IMR-90 (cell line): ENCODE data around the gene GPA33. TPM values are rescaled to one million over a fixed set of nuclear protein-coding genes. Genes with fewer than 3 reads are reported as not detected.
A peak's percentile ranks its signal among the peaks of the same experiment; 100 is the strongest.

Experiments used
- ATAC-seq: fragments of 200-7000 bp; cut with Tn5 transposase; 2 replicates; pipeline ENCODE4 v1.9.1; 2020; ENCODE audit warnings: low read depth, mild to moderate bottlenecking, moderate library complexity
- BruUV-seq: library from RNA; stranded (reverse); fragments of 400-500 nt; replicated peaks from 2 replicates; lab custom pipeline; 2021; lab: Mats Ljungman, UMichigan
- CTCF ChIA-PET: fragments of 300-600 bp; formaldehyde crosslinking; extraction: SDS; loops from one replicate; lab custom pipeline; 2021; ENCODE audit warnings: antibody characterized with exemption; lab: Yijun Ruan, JAX
- POLR2A ChIA-PET: fragments of 300-600 bp; sonication (Branson Sonifier 250); formaldehyde crosslinking; loops from one replicate; lab custom pipeline; 2022; ENCODE audit warnings: antibody characterized with exemption; ENCODE audit not compliant: unreplicated experiment; lab: Charles Lee
- DNase-seq: peaks from one replicate; pipeline ENCODE4 v3.0.0; 2013
- H2AFZ ChIP-seq: replicated peaks from 2 replicates; pipeline ENCODE3; 2013; ENCODE audit warnings: low read length, mild to moderate bottlenecking; ENCODE audit not compliant: poor library complexity
- H2AK5ac ChIP-seq: 2 replicates; pipeline ENCODE4 v1.6.1; 2013; ENCODE audit warnings: low read depth, low read length, inconsistent platforms
- H2AK9ac ChIP-seq: replicated peaks from 2 replicates; pipeline ENCODE3; 2013; ENCODE audit warnings: mild to moderate bottlenecking, low read depth, low read length, moderate library complexity; ENCODE audit not compliant: poor library complexity
- H2BK120ac ChIP-seq: 2 replicates; pipeline ENCODE4 v1.6.1; 2013; ENCODE audit warnings: low read depth, low read length, inconsistent platforms
- H2BK15ac ChIP-seq: 3 replicates; pipeline ENCODE4 v1.6.1; 2013; ENCODE audit warnings: low read depth, low read length, inconsistent platforms
- H2BK20ac ChIP-seq: 2 replicates; pipeline ENCODE4 v1.6.1; 2013; ENCODE audit warnings: low read depth, mild to moderate bottlenecking, inconsistent platforms, low read length, moderate library complexity
- H2BK5ac ChIP-seq: 2 replicates; pipeline ENCODE4 v1.6.1; 2013; ENCODE audit warnings: mild to moderate bottlenecking, low read depth, low read length, inconsistent platforms; ENCODE audit not compliant: poor library complexity, severe bottlenecking
- H3K14ac ChIP-seq: replicated peaks from 2 replicates; pipeline ENCODE4 v1.6.1; 2013; ENCODE audit warnings: low read depth, low read length, inconsistent platforms
- H3K18ac ChIP-seq: 2 replicates; pipeline ENCODE4 v1.6.1; 2013; ENCODE audit warnings: low read depth, low read length, control low read depth
- H3K23ac ChIP-seq: 2 replicates; pipeline ENCODE4 v1.6.1; 2013; ENCODE audit warnings: low read depth, low read length, inconsistent platforms
- H3K27ac ChIP-seq: 2 replicates; pipeline ENCODE4 v1.5.1; 2013; ENCODE audit warnings: mild to moderate bottlenecking, control low read depth, low read length; ENCODE audit not compliant: insufficient read depth
- H3K27me3 ChIP-seq: 2 replicates; pipeline ENCODE4 v1.6.1; 2013; ENCODE audit warnings: low read length; ENCODE audit not compliant: control insufficient read depth, insufficient read depth
- H3K36me3 ChIP-seq: 2 replicates; pipeline ENCODE4 v1.6.1; 2013; ENCODE audit warnings: low read length, mixed read lengths; ENCODE audit not compliant: control insufficient read depth, insufficient read depth
- H3K4ac ChIP-seq: 2 replicates; pipeline ENCODE4 v1.6.1; 2013; ENCODE audit warnings: low read depth, low read length, inconsistent platforms
- H3K4me1 ChIP-seq: 2 replicates; pipeline ENCODE4 v1.6.1; 2013; ENCODE audit warnings: low read length, mixed read lengths; ENCODE audit not compliant: control insufficient read depth, insufficient read depth
- H3K4me2 ChIP-seq: 2 replicates; pipeline ENCODE4 v1.6.1; 2013; ENCODE audit warnings: low read depth, mild to moderate bottlenecking, control low read depth, low read length, moderate library complexity
- H3K4me3 ChIP-seq: 2 replicates; pipeline ENCODE4 v1.5.1; 2013; ENCODE audit warnings: low read depth, mild to moderate bottlenecking, control low read depth, low read length, moderate library complexity; ENCODE audit not compliant: insufficient read depth
- H3K56ac ChIP-seq: 2 replicates; pipeline ENCODE4 v1.6.1; 2013; ENCODE audit warnings: low read length, inconsistent platforms; ENCODE audit not compliant: insufficient read depth; ENCODE audit errors: extremely low read depth
- H3K79me1 ChIP-seq, 2 experiments: 2 replicates each; pipeline ENCODE4 v1.6.1; 2013; ENCODE audit warnings: low read length in 2 of 2, inconsistent platforms in 1 of 2, low read depth in 1 of 2
- H3K9ac ChIP-seq: 2 replicates; pipeline ENCODE4 v1.6.1; 2013; ENCODE audit warnings: low read depth, low read length, control low read depth
- H3K9me1 ChIP-seq: 2 replicates; pipeline ENCODE4 v1.6.1; 2013; ENCODE audit warnings: low read length, inconsistent platforms; ENCODE audit not compliant: insufficient read depth
- H3K9me3 ChIP-seq: 2 replicates; pipeline ENCODE4 v1.6.1; 2013; ENCODE audit warnings: low read length; ENCODE audit not compliant: control insufficient read depth, insufficient read depth
- H4K20me1 ChIP-seq: 2 replicates; pipeline ENCODE4 v1.6.1; 2013; ENCODE audit warnings: low read length, inconsistent platforms; ENCODE audit not compliant: insufficient read depth
- H4K5ac ChIP-seq: 2 replicates; pipeline ENCODE4 v1.6.1; 2013; ENCODE audit warnings: mild to moderate bottlenecking, low read depth, low read length, control low read depth
- H4K8ac ChIP-seq, 2 experiments: 2 replicates each; pipeline ENCODE4 v1.6.1; 2013; ENCODE audit warnings: low read depth in 2 of 2, low read length in 2 of 2, control low read depth in 1 of 2, inconsistent platforms in 1 of 2
- H4K91ac ChIP-seq: 2 replicates; pipeline ENCODE4 v1.6.1; 2013; ENCODE audit warnings: low read depth, low read length, inconsistent platforms; ENCODE audit not compliant: insufficient read depth
- BHLHE40 ChIP-seq: fragments of 150-350 bp; IDR thresholded peaks from 2 replicates; pipeline ENCODE4 v1.6.1; 2016; ENCODE audit warnings: mild to moderate bottlenecking, low read depth, low read length
- FOS ChIP-seq: fragments of 150-350 bp; IDR thresholded peaks from 2 replicates; pipeline ENCODE4 v1.6.1; 2016; ENCODE audit warnings: low read depth, low read length
- MAFK ChIP-seq: IDR thresholded peaks from 2 replicates; pipeline ENCODE4 v1.6.1; 2012; ENCODE audit warnings: low read depth, low read length, improper control_type of control experiment
- NFE2L2 ChIP-seq: fragments of 150-350 bp; IDR thresholded peaks from 2 replicates; pipeline ENCODE4 v1.6.1; 2016; ENCODE audit warnings: low read depth, mild to moderate bottlenecking, low read length
- RAD21 ChIP-seq: IDR thresholded peaks from 2 replicates; pipeline ENCODE4 v1.6.1; 2012; ENCODE audit warnings: low read length, improper control_type of control experiment
- RCOR1 ChIP-seq: IDR thresholded peaks from 2 replicates; pipeline ENCODE4 v1.6.1; 2012; ENCODE audit warnings: mild to moderate bottlenecking, low read length, improper control_type of control experiment; ENCODE audit not compliant: insufficient replicate concordance
- RFX5 ChIP-seq: IDR thresholded peaks from 2 replicates; pipeline ENCODE4 v1.8.0; 2012; ENCODE audit warnings: low read depth, mild to moderate bottlenecking, low read length, moderate library complexity
- SMC3 ChIP-seq: fragments of 150-350 bp; IDR thresholded peaks from 2 replicates; pipeline ENCODE4 v1.6.1; 2016; ENCODE audit warnings: low read depth, mild to moderate bottlenecking, antibody characterized with exemption, low read length, moderate library complexity
- WGBS, 2 experiments: methylation state at CpG; one replicate each; pipeline versions ENCODE4 v1.1.5 to v1.1.7; 2013; ENCODE audit warnings: missing lambda C conversion rate in 2 of 2; ENCODE audit not compliant: insufficient read length in 1 of 2; ENCODE audit errors: extremely low coverage in 2 of 2; 5-methylcytosine and 5-hydroxymethylcytosine counted together
- dilution Hi-C: fragments of 300-500 bp; cut with HindIII; formaldehyde crosslinking; loops from one replicate; pipeline ENCODE4 v1.14.3; 2018; ENCODE audit warnings: low sequenced_read_pairs; ENCODE audit not compliant: unreplicated experiment
- in situ Hi-C: fragments of 300-500 bp; cut with MboI; formaldehyde crosslinking; loops from 3 replicates; pipeline ENCODE4 v1.14.3; 2019; ENCODE audit warnings: low sequenced_read_pairs, inconsistent platforms, mixed read lengths
- intact Hi-C: fragments of 100-400 bp; cut with micrococcal nuclease; formaldehyde crosslinking; loops from 2 replicates; pipeline ENCODE4 v1.10.0; 2022
- polyA plus RNA-seq, 3 experiments: library from polyadenylated mRNA; depleted of rRNA; stranded (reverse); fragments of >200 nt; gene quantifications; 2 replicates each; pipeline ENCODE4 v1.2.3, GENCODE V29; 2012; ENCODE audit warnings: low replicate concordance in 1 of 3
- total RNA-seq: library from RNA; depleted of rRNA; stranded (reverse); fragments of >200 nt; gene quantifications from 2 replicates; pipeline ENCODE4 v1.2.3, GENCODE V29; 2012
- TF ChIP-seq, protein P1 (sequence below): fragments of 150-350 bp; IDR thresholded peaks from 2 replicates; pipeline ENCODE4 v1.6.1; 2017; ENCODE audit warnings: mild to moderate bottlenecking, antibody characterized with exemption, low read length, low read depth
- TF ChIP-seq, protein P2 (sequence below): fragments of 150-350 bp; IDR thresholded peaks from 2 replicates; pipeline ENCODE4 v1.6.1; 2016; ENCODE audit warnings: low read depth, mild to moderate bottlenecking, low read length, moderate library complexity, borderline replicate concordance
- TF ChIP-seq, protein P3 (sequence below): conservative IDR thresholded peaks from 2 replicates; pipeline ENCODE4 v1.5.1; 2012; ENCODE audit warnings: mild to moderate bottlenecking, low read depth, low read length, improper control_type of control experiment

GPA33 gene
- total and polyA plus RNA-seq, 2 of the 4 experiments (the other 2 are of a cell fraction), result not detected

DNA sequence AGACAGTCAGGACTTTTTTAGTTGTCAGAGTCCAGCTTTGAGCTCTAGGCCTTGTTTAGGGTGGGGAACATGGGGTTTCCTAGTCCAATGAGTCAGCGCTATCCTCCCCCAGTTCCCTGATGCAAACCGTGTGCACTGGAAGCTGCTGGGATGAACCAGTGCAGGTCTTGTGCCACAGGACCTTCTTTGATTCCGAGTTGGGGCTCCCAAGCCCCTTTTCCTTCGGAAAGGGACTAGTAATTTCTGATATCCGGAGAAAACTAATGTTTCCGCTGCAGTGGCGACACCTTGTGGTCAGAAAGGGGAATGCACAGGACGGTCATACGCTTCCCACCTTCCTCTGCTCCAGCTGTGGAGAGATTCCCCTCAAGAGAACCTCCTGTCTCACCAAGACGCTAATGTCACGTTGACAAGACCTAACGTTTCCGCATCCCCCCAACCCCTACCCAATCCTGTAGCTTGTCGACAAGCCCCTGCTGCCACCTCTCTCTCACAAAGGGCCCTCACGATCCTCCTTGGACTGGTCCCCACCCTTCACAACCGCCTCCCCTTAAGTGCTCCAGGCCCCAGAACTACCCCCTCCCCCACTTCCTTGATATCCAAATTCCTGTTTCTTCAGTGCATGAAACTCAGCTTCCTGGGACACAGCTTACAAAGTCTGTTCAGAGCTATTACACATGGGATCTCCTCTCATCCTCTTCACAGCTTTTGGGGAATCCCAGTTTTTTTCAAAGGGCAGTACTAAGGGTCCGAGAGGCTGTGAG lies 30.9 kb downstream of the GPA33 start (continued):
- TF ChIP-seq, protein P1, sequence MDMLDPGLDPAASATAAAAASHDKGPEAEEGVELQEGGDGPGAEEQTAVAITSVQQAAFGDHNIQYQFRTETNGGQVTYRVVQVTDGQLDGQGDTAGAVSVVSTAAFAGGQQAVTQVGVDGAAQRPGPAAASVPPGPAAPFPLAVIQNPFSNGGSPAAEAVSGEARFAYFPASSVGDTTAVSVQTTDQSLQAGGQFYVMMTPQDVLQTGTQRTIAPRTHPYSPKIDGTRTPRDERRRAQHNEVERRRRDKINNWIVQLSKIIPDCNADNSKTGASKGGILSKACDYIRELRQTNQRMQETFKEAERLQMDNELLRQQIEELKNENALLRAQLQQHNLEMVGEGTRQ, result no peak
- TF ChIP-seq RCOR1, result no peak

DNA sequence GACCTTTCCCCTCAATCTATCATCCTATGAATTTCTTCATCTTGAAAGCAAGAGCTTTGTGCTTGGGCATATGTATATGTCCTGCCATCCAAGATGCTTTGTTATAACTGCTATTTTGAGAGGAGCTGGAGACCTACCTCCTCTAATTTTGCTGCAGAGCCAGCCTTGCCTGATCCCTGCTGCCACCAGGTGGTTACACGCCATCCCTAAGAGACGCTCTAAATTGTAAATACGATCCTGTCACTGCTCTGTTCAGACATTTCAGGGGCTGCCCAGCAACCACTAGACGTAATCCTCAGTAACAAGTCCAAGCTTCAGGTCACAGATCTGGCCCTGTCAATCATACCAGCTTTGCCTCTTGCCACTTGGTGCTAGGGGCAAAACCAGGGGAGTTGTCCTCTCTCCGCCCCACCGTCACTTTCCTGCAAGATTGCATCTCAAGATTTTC lies 32.9 kb downstream of the GPA33 start:
- no peak overlapping the region for H3K4me2 ChIP-seq
- POLR2A ChIA-PET, result no interaction called here
- H2AK9ac ChIP-seq, result no peak overlapping the region
- H3K9ac ChIP-seq, result no peak overlapping the region
- H3K14ac ChIP-seq, result no peak overlapping the region
- no TSS peak for BruUV-seq
- H3K27ac ChIP-seq, result no peak overlapping the region
- H3K27me3 ChIP-seq, result no peaks in the 10 kb centered on the region
- H3K4me3 ChIP-seq, result no peak overlapping the region
- H2BK120ac ChIP-seq, result no peak overlapping the region
- no peak overlapping the region for H2BK15ac ChIP-seq
- no peak overlapping the region for H2BK5ac ChIP-seq
- ATAC-seq (no peak; the same call in 1 of the 2 replicates), DNase-seq (peak; percentile 9)
- intact Hi-C loops, result loop anchor here (5.0 kb wide), 1 partner anchor 570 kb away; no protein-coding TSS in a partner anchor
- no peaks in the 10 kb centered on the region for H3K4me1 ChIP-seq
- no peaks in the 10 kb centered on the region for H3K36me3 ChIP-seq
- H2AK5ac ChIP-seq, result no peak overlapping the region
- CTCF ChIA-PET, result interaction anchor here (0.8 to 4.8 kb wide), 5 partner anchors 143 to 483 kb away, joined by 3 to 41 read pairs (median 3); no protein-coding TSS in a partner anchor
- no peak overlapping the region for H4K91ac ChIP-seq
- H3K9me1 ChIP-seq, result peaks cover 6% of the 10 kb centered on the region; the same call in 1 of the 2 replicates
- no peaks in the 10 kb centered on the region for H3K9me3 ChIP-seq
- H2BK20ac ChIP-seq, result no peak overlapping the region
- H4K5ac ChIP-seq, result no peak overlapping the region
- no peak overlapping the region for H4K8ac ChIP-seq
- H4K20me1 ChIP-seq, result no peaks in the 10 kb centered on the region
- dilution Hi-C loops, result no loop called here
- H3K4ac ChIP-seq, result no peak overlapping the region
- H2AFZ ChIP-seq, result no peak overlapping the region
- 40% methylated on average over 1 of the region's 6 CpGs; no CpG with 5 or more reads in 1 of the 2 experiments for WGBS, 2 experiments
- in situ Hi-C loops, result loop anchor here (10.0 kb wide), 2 partner anchors 142 to 582 kb away; no protein-coding TSS in a partner anchor
- no peaks in the 10 kb centered on the region for H3K79me1 ChIP-seq
- H3K23ac ChIP-seq, result no peak overlapping the region
- no peak overlapping the region for H3K18ac ChIP-seq
- H3K56ac ChIP-seq, result no peak overlapping the region
- TF ChIP-seq RCOR1 (no peak), NFE2L2 (no peak), RAD21 (peak; percentile 34; the same call in 1 of the 2 replicates), RFX5 (no peak), MAFK (no peak), FOS (no peak), BHLHE40 (no peak), SMC3 (peak; percentile 32)
- TF ChIP-seq, protein P2, sequence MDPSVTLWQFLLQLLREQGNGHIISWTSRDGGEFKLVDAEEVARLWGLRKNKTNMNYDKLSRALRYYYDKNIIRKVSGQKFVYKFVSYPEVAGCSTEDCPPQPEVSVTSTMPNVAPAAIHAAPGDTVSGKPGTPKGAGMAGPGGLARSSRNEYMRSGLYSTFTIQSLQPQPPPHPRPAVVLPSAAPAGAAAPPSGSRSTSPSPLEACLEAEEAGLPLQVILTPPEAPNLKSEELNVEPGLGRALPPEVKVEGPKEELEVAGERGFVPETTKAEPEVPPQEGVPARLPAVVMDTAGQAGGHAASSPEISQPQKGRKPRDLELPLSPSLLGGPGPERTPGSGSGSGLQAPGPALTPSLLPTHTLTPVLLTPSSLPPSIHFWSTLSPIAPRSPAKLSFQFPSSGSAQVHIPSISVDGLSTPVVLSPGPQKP, result no peak
- TF ChIP-seq, protein P3, sequence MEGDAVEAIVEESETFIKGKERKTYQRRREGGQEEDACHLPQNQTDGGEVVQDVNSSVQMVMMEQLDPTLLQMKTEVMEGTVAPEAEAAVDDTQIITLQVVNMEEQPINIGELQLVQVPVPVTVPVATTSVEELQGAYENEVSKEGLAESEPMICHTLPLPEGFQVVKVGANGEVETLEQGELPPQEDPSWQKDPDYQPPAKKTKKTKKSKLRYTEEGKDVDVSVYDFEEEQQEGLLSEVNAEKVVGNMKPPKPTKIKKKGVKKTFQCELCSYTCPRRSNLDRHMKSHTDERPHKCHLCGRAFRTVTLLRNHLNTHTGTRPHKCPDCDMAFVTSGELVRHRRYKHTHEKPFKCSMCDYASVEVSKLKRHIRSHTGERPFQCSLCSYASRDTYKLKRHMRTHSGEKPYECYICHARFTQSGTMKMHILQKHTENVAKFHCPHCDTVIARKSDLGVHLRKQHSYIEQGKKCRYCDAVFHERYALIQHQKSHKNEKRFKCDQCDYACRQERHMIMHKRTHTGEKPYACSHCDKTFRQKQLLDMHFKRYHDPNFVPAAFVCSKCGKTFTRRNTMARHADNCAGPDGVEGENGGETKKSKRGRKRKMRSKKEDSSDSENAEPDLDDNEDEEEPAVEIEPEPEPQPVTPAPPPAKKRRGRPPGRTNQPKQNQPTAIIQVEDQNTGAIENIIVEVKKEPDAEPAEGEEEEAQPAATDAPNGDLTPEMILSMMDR, result peak; percentile 32; the same call in 1 of the 2 replicates
